Measurements from ENCODE around the gene ADCY6. TPM values are rescaled to one million over a fixed set of nuclear protein-coding genes. Genes with fewer than 3 reads are reported as not detected.
A peak's percentile ranks its signal among the peaks of the same experiment; 100 is the strongest.

The ADCY6 gene
- polyA plus RNA-seq, 1 donor from 2014 or later, result not detected

GRCh38 chr12:48819986-48820725 lies 31.3 kb upstream of the ADCY6 start:
- Mint-ChIP-seq H3K36me3 (no peaks in the 10 kb centered on the region), H3K27me3 (peaks cover 5% of the 10 kb centered on the region), H3K4me3 (peak overlapping the region; percentile 41 to 95 (median 76)), H3K4me1 (peaks cover 5 to 15% (median 6%) of the 10 kb centered on the region in 3 donors), H3K9me3 (no peaks in the 10 kb centered on the region), H3K27ac (peak overlapping the region in 2 of 3 donors; percentile 13 to 71)

GRCh38 chr12:48818831-48819590 lies 30.1 kb upstream of the ADCY6 start:
- Mint-ChIP-seq H3K27ac (no peak overlapping the region), H3K36me3 (no peaks in the 10 kb centered on the region), H3K27me3 (peaks cover 5% of the 10 kb centered on the region), H3K9me3 (no peaks in the 10 kb centered on the region), H3K4me3 (peak overlapping the region; percentile 72 to 95 (median 88)), H3K4me1 (peaks cover 3 to 13% (median 6%) of the 10 kb centered on the region in 3 donors)

- Mint-ChIP-seq H3K27me3 (peaks cover 5% of the 10 kb centered on the region), H3K27ac (no peak within 1 kb of the TSS), H3K9me3 (no peaks in the 10 kb centered on the region), H3K36me3 (no peaks in the 10 kb centered on the region), H3K4me3 (peak within 1 kb of the TSS; percentile 81 to 95 (median 88)), H3K4me1 (peaks cover 6 to 13% (median 6%) of the 10 kb centered on the region in 3 donors)
Measured at GRCh38 chr12:48817873-48818830, 29.3 kb upstream of the ADCY6 start, which contains the start of gene CACNB3. TSS of gene CACNB3 (plus strand) at chr12:48818496. CDS start at chr12:48818930, 434 bp downstream.

GRCh38 chr12:48816143-48816854 lies 27.4 kb upstream of the ADCY6 start:
- peak overlapping the region; percentile 68 to 98 (median 83) for H3K4me3 Mint-ChIP-seq
- H3K9me3 Mint-ChIP-seq, result no peaks in the 10 kb centered on the region
- no peaks in the 10 kb centered on the region for H3K36me3 Mint-ChIP-seq
- peaks cover 5% of the 10 kb centered on the region for H3K27me3 Mint-ChIP-seq
- peak overlapping the region in 1 of 3 donors; percentile 54 for H3K27ac Mint-ChIP-seq
- H3K4me1 Mint-ChIP-seq, result peaks cover 6 to 13% (median 6%) of the 10 kb centered on the region in 3 donors

- Mint-ChIP-seq H3K4me1 (peaks cover 6 to 13% (median 6%) of the 10 kb centered on the region in 3 donors), H3K9me3 (no peaks in the 10 kb centered on the region), H3K27ac (no peak overlapping the region), H3K27me3 (peaks cover 5% of the 10 kb centered on the region), H3K4me3 (peak overlapping the region; percentile 81 to 98 (median 86)), H3K36me3 (no peaks in the 10 kb centered on the region)
Measured at GRCh38 chr12:48815126-48816110, 26.5 kb upstream of the ADCY6 start.

GRCh38 chr12:48814262-48815125 lies 25.6 kb upstream of the ADCY6 start:
- Mint-ChIP-seq H3K9me3 (no peaks in the 10 kb centered on the region), H3K27ac (peak overlapping the region in 1 of 3 donors; percentile 90)

GRCh38 chr12:48813465-48814261 lies 24.8 kb upstream of the ADCY6 start:
- Mint-ChIP-seq H3K36me3 (no peaks in the 10 kb centered on the region), H3K9me3 (no peaks in the 10 kb centered on the region), H3K27me3 (peaks cover 5% of the 10 kb centered on the region), H3K27ac (peak overlapping the region in 2 of 3 donors; percentile 46 to 90), H3K4me3 (peak overlapping the region; percentile 81 to 98 (median 86)), H3K4me1 (peaks cover 6 to 11% (median 6%) of the 10 kb centered on the region in 3 donors)

More at GRCh38 chr12:48814262-48815125, 25.6 kb upstream of the ADCY6 start:
- Mint-ChIP-seq H3K4me3 (peak overlapping the region; percentile 81 to 98 (median 86)), H3K4me1 (peaks cover 6 to 13% (median 6%) of the 10 kb centered on the region in 3 donors), H3K27me3 (peaks cover 5% of the 10 kb centered on the region), H3K36me3 (no peaks in the 10 kb centered on the region)

- H3K9me3 Mint-ChIP-seq, result no peaks in the 10 kb centered on the region
- peaks cover 6 to 8% (median 6%) of the 10 kb centered on the region in 3 donors for H3K4me1 Mint-ChIP-seq
- peaks cover 5% of the 10 kb centered on the region for H3K27me3 Mint-ChIP-seq
- no peaks in the 10 kb centered on the region for H3K36me3 Mint-ChIP-seq
- peak overlapping the region in 1 of 3 donors; percentile 90 for H3K27ac Mint-ChIP-seq
- H3K4me3 Mint-ChIP-seq, result peak overlapping the region in 3 of 4 donors; percentile 70 to 81 (median 77)
Measured at GRCh38 chr12:48812389-48812788, 23.5 kb upstream of the ADCY6 start.

- Mint-ChIP-seq H3K4me1 (peaks cover 3 to 5% (median 5%) of the 10 kb centered on the region in 3 donors), H3K27me3 (peaks cover 3% of the 10 kb centered on the region), H3K27ac (no peak overlapping the region), H3K36me3 (no peaks in the 10 kb centered on the region), H3K4me3 (peak overlapping the region in 1 of 4 donors; percentile 81), H3K9me3 (no peaks in the 10 kb centered on the region)
Measured at GRCh38 chr12:48811437-48812090, 22.7 kb upstream of the ADCY6 start.

- no peak overlapping the region for H3K27ac Mint-ChIP-seq
Measured at GRCh38 chr12:48810903-48811431, 22.1 kb upstream of the ADCY6 start.

GRCh38 chr12:48807981-48808380 lies 19.1 kb upstream of the ADCY6 start:
- H3K4me1 Mint-ChIP-seq, result no peaks in the 10 kb centered on the region
- no peak overlapping the region for H3K4me3 Mint-ChIP-seq
- H3K36me3 Mint-ChIP-seq, result no peaks in the 10 kb centered on the region
- no peak overlapping the region for H3K27ac Mint-ChIP-seq
- no peaks in the 10 kb centered on the region for H3K9me3 Mint-ChIP-seq
- H3K27me3 Mint-ChIP-seq, result no peaks in the 10 kb centered on the region

More at GRCh38 chr12:48810903-48811431, 22.1 kb upstream of the ADCY6 start:
- Mint-ChIP-seq H3K4me1 (peaks cover 0 to 3% (median 2%) of the 10 kb centered on the region in 3 donors), H3K36me3 (no peaks in the 10 kb centered on the region), H3K9me3 (no peaks in the 10 kb centered on the region), H3K27me3 (no peaks in the 10 kb centered on the region), H3K4me3 (peak overlapping the region in 1 of 4 donors; percentile 81)
